Endodermal cell (in vitro differentiated cells): ENCODE data around the gene FAM228B. TPM values are rescaled to one million over a fixed set of nuclear protein-coding genes. Genes with fewer than 3 reads are reported as not detected.

ENCODE experiments used
- DNase-seq: peaks from one replicate; pipeline ENCODE4 v3.0.0-alpha.2; 2017
- H3K27ac ChIP-seq: 2 replicates; pipeline ENCODE4 v1.5.1; 2013; ENCODE audit warnings: mild to moderate bottlenecking, low read depth, low read length, moderate library complexity
- H3K27me3 ChIP-seq: 2 replicates; pipeline ENCODE4 v1.6.1; 2013; ENCODE audit warnings: mild to moderate bottlenecking, low read length, moderate library complexity; ENCODE audit not compliant: insufficient read depth, control insufficient read depth, poor library complexity, severe bottlenecking
- H3K36me3 ChIP-seq: 2 replicates; pipeline ENCODE4 v1.7.0; 2013; ENCODE audit warnings: mild to moderate bottlenecking, low read length, moderate library complexity; ENCODE audit not compliant: control insufficient read depth, insufficient read depth
- H3K4me1 ChIP-seq: one replicate; pipeline ENCODE4 v1.7.0; 2013; ENCODE audit warnings: low read length; ENCODE audit not compliant: control insufficient read depth, insufficient read depth
- H3K4me3 ChIP-seq: 2 replicates; pipeline ENCODE4 v1.5.1; 2013; ENCODE audit warnings: mild to moderate bottlenecking, low read length, moderate library complexity
- H3K9ac ChIP-seq: 2 replicates; pipeline ENCODE4 v1.6.1; 2013; ENCODE audit warnings: mild to moderate bottlenecking, low read length, moderate library complexity; ENCODE audit not compliant: poor library complexity, severe bottlenecking; ENCODE audit errors: extremely low read depth
- H3K9me3 ChIP-seq: 2 replicates; pipeline ENCODE4 v1.6.1; 2013; ENCODE audit warnings: mild to moderate bottlenecking, low read length, moderate library complexity; ENCODE audit not compliant: control insufficient read depth
- H3K27ac Mint-ChIP-seq: 2 replicates; pipeline ENCODE4 v1.8.0; 2020; ENCODE audit warnings: mixed read lengths
- H3K27me3 Mint-ChIP-seq: 2 replicates; pipeline ENCODE4 v1.8.0; 2021; ENCODE audit warnings: mild to moderate bottlenecking, mixed read lengths; ENCODE audit not compliant: insufficient read depth
- H3K36me3 Mint-ChIP-seq: 2 replicates; pipeline ENCODE4 v1.8.0; 2020; ENCODE audit warnings: low read depth, mixed read lengths
- H3K4me1 Mint-ChIP-seq: 2 replicates; pipeline ENCODE4 v1.8.0; 2020; ENCODE audit warnings: mixed read lengths
- H3K4me3 Mint-ChIP-seq: 2 replicates; pipeline ENCODE4 v1.8.0; 2020; ENCODE audit warnings: mild to moderate bottlenecking, moderate library complexity, mixed read lengths
- H3K9me3 Mint-ChIP-seq: 2 replicates; pipeline ENCODE4 v1.8.0; 2020; ENCODE audit warnings: mild to moderate bottlenecking, mixed read lengths
- CTCF ChIP-seq: fragments of 200-600 bp; sonication (generic); conservative IDR thresholded peaks from 2 replicates; pipeline ENCODE4 v1.5.0; 2021; ENCODE audit warnings: antibody characterized with exemption, mild to moderate bottlenecking
- WGBS, 2 experiments: methylation state at CpG; one replicate each; pipeline versions ENCODE4 v1.1.5 to v1.1.7; 2013; ENCODE audit warnings: missing lambda C conversion rate in 2 of 2, mixed read lengths in 1 of 2; ENCODE audit not compliant: insufficient coverage in 1 of 2, insufficient read length in 1 of 2; 5-methylcytosine and 5-hydroxymethylcytosine counted together
- total RNA-seq, 2 donors: library from RNA; stranded (reverse); fragmentation: NEBNext Ultra II Directional in 1 of 2; extraction: Animal tissue kit (Norgen Biotek cat#: 25700) in 1 of 2; gene quantifications; 2 replicates in 1 of 2; 3 replicates in 1 of 2; pipeline ENCODE4 v1.2.1, GENCODE V29; 2021

Gene FAM228B
- total RNA-seq, 2 donors from 2014 or later, result 13.2 to 14.6 TPM

DNA sequence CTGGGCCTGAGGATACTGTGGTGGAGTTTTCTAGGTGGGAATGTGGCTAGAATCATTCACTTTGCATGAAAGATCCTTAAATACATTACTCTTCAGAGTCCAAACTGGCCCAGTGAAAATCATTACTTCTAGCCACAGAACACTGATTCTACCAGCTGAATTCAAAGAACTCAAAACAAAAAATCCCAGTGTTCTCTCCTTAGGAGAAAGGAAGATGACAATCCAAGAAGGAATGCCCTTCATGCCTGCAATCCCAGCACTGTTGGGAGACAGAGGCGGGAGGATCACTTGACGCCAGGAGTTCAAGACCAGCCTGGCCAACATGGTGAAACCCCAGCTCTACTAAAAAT lies 86.8 kb downstream of the FAM228B start:
- Mint-ChIP-seq H3K36me3 (peaks cover 19% of the 10 kb centered on the region), H3K27ac (peak overlapping the region; percentile 59), H3K4me3 (no peak overlapping the region), H3K9me3 (no peaks in the 10 kb centered on the region), H3K27me3 (peaks cover 70% of the 10 kb centered on the region), H3K4me1 (no peaks in the 10 kb centered on the region)
- Histone ChIP-seq H3K9ac (no peak overlapping the region), H3K4me3 (no peak overlapping the region), H3K4me1 (no peaks in the 10 kb centered on the region), H3K36me3 (no peaks in the 10 kb centered on the region), H3K27ac (no peak overlapping the region), H3K27me3 (peaks cover 95% of the 10 kb centered on the region), H3K9me3 (no peaks in the 10 kb centered on the region)
- no peak for TF ChIP-seq CTCF
- WGBS, 2 experiments, result 87 to 93% methylated on average over 2 of the region's 2 CpGs
- no peak for DNase-seq

- H3K36me3 ChIP-seq, result no peaks in the 10 kb centered on the region
- Mint-ChIP-seq H3K36me3 (peaks cover 21% of the 10 kb centered on the region), H3K4me3 (no peak overlapping the region), H3K27me3 (peaks cover 66% of the 10 kb centered on the region), H3K4me1 (no peaks in the 10 kb centered on the region), H3K27ac (no peak overlapping the region), H3K9me3 (no peaks in the 10 kb centered on the region)
- no peak overlapping the region for H3K27ac ChIP-seq
- H3K9me3 ChIP-seq, result no peaks in the 10 kb centered on the region
- H3K4me3 ChIP-seq, result no peak overlapping the region
- H3K27me3 ChIP-seq, result peaks cover 95% of the 10 kb centered on the region
- H3K4me1 ChIP-seq, result no peaks in the 10 kb centered on the region
- no peak for DNase-seq
- no peak overlapping the region for H3K9ac ChIP-seq
- WGBS, 2 experiments, result 95 to 99% methylated on average over 15 to 21 of the region's 21 CpGs
- TF ChIP-seq CTCF, result no peak
Observed at GRCh38 chr2:24210723-24211122, 87.5 kb downstream of the FAM228B start.

DNA sequence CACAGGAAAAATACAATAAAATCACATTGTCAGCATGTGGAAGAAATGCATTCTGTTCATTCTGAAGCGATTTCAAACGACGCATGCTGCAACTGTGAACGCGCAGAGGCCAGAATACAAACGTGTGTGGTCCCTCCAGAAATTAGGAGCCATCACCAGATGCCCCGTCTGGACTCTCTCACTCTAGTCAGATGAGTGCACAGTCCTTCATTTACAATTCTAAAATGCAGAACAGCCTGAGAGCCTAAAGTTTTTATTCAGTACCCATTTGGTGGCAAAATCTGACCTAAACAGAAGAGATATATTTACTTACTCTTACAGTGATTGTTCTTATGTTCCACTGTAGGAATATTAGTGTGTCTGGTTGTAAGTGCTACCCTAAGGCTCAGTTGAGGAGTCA lies 88.1 kb downstream of the FAM228B start:
- peaks cover 96% of the 10 kb centered on the region for H3K27me3 ChIP-seq
- Mint-ChIP-seq H3K4me3 (no peak overlapping the region), H3K36me3 (peaks cover 26% of the 10 kb centered on the region), H3K9me3 (no peaks in the 10 kb centered on the region), H3K4me1 (no peaks in the 10 kb centered on the region), H3K27me3 (peaks cover 66% of the 10 kb centered on the region), H3K27ac (no peak overlapping the region)
- DNase-seq, result no peak
- no peaks in the 10 kb centered on the region for H3K36me3 ChIP-seq
- H3K4me1 ChIP-seq, result no peaks in the 10 kb centered on the region
- no peaks in the 10 kb centered on the region for H3K9me3 ChIP-seq
- WGBS, 2 experiments, result 73 to 80% methylated on average over 7 of the region's 7 CpGs
- H3K9ac ChIP-seq, result no peak overlapping the region
- TF ChIP-seq CTCF, result no peak
- H3K27ac ChIP-seq, result no peak overlapping the region
- H3K4me3 ChIP-seq, result no peak overlapping the region
